WTC11 (cell line): Measurements from ENCODE around the gene OXSM.

Experiments used
- ATF3 ChIP-seq: sonication (generic); formaldehyde crosslinking; conservative IDR thresholded peaks from 2 replicates; pipeline ENCODE4 v1.8.1; 2022; ENCODE audit warnings: mild to moderate bottlenecking, missing genetic modification reagents
- CREM ChIP-seq: sonication (generic); formaldehyde crosslinking; IDR thresholded peaks from 2 replicates; pipeline ENCODE4 v1.8.1; 2022; ENCODE audit warnings: mild to moderate bottlenecking, missing genetic modification reagents, moderate library complexity
- CTCF ChIP-seq: fragments of 200-600 bp; IDR thresholded peaks from 2 replicates; pipeline ENCODE4 v1.8.0; 2022; ENCODE audit warnings: antibody characterized with exemption
- STAT6 ChIP-seq: sonication (generic); formaldehyde crosslinking; conservative IDR thresholded peaks from 2 replicates; pipeline ENCODE4 v1.8.1; 2023; ENCODE audit warnings: mild to moderate bottlenecking, low read depth, missing genetic modification reagents, moderate library complexity

- TF ChIP-seq ATF3, result no peak
- TF ChIP-seq CREM (CRISPR knock-in tag), result no peak
- TF ChIP-seq CTCF, result no peak
- no peak for TF ChIP-seq STAT6 (CRISPR knock-in tag)
These were observed 44.5 kb downstream of the OXSM start for GRCh38 chr3:25834346-25834745.
